ENCODE measurements around the gene CHRNB4.
A peak's percentile ranks its signal among the peaks of the same experiment; 100 is the strongest.

The CHRNB4 gene

GRCh38 chr15:78667578-78668236, 26.7 kb upstream of the CHRNB4 start:
- DNase-seq, result no peak

- DNase-seq, result no peak
Measured at GRCh38 chr15:78666010-78666409, 25.0 kb upstream of the CHRNB4 start.

GRCh38 chr15:78663703-78664102, 22.7 kb upstream of the CHRNB4 start:
- peak; percentile 65 for DNase-seq

- DNase-seq, result no peak
Measured at GRCh38 chr15:78662028-78662427, 21.0 kb upstream of the CHRNB4 start.

- no peak for DNase-seq
Measured at GRCh38 chr15:78661001-78661400, 20.0 kb upstream of the CHRNB4 start.

- no peak for DNase-seq
Measured at GRCh38 chr15:78660584-78660983, 19.6 kb upstream of the CHRNB4 start.

GRCh38 chr15:78658823-78659222, 17.8 kb upstream of the CHRNB4 start:
- no peak for DNase-seq

- no peak for DNase-seq
Measured at GRCh38 chr15:78654272-78654671, 13.3 kb upstream of the CHRNB4 start.

- no peak for DNase-seq
Measured at GRCh38 chr15:78651930-78652615, 11.1 kb upstream of the CHRNB4 start.

- no peak for DNase-seq
Measured at GRCh38 chr15:78651007-78651406, 10.0 kb upstream of the CHRNB4 start.

GRCh38 chr15:78650022-78650421, 9.0 kb upstream of the CHRNB4 start:
- no peak for DNase-seq

- no peak for DNase-seq
Measured at GRCh38 chr15:78645009-78645408, 4.0 kb upstream of the CHRNB4 start.

- peak; percentile 81 for DNase-seq
Measured at GRCh38 chr15:78642331-78642730, 1.3 kb upstream of the CHRNB4 start.

- DNase-seq, result peak; percentile 69
Measured at GRCh38 chr15:78641749-78642275, 802 bp upstream of the CHRNB4 start.

GRCh38 chr15:78640527-78641101, 396 bp downstream of the CHRNB4 start:
- peak; percentile 36 for DNase-seq

- peak; percentile 66 for DNase-seq
Measured at GRCh38 chr15:78638658-78639314, 2.2 kb downstream of the CHRNB4 start.

GRCh38 chr15:78637776-78638435, 3.1 kb downstream of the CHRNB4 start:
- DNase-seq, result peak; percentile 90

- no peak for DNase-seq
Measured at GRCh38 chr15:78636378-78636859, 4.6 kb downstream of the CHRNB4 start.

GRCh38 chr15:78635346-78635745, 5.7 kb downstream of the CHRNB4 start:
- no peak for DNase-seq

- no peak for DNase-seq
Measured at GRCh38 chr15:78634210-78635145, 6.5 kb downstream of the CHRNB4 start.

- no peak for DNase-seq
Measured at GRCh38 chr15:78633348-78633747, 7.7 kb downstream of the CHRNB4 start.

Data from NCI-H2171 treated with DMSO at 0.1 percent for 48 hours (cell line).